GM23338 (cell line): Measurements from ENCODE around the gene FMO1. TPM values are rescaled to one million over a fixed set of nuclear protein-coding genes. Genes with fewer than 3 reads are reported as not detected.

Experiments
- ATAC-seq: fragments of 200-7000 bp; cut with Tn5 transposase; 3 replicates; pipeline ENCODE4 v1.9.1; 2020
- DNase-seq: peaks from one replicate; pipeline ENCODE4 v3.0.0-alpha.2; 2015; ENCODE audit warnings: low spot score
- H2AFZ ChIP-seq: fragments of 200-600 bp; sonication (generic); 2 replicates; pipeline ENCODE4 v1.8.0; 2016; ENCODE audit warnings: antibody characterized with exemption, mild to moderate bottlenecking, moderate library complexity
- H3F3A ChIP-seq: fragments of 200-600 bp; sonication (generic); replicated peaks from 2 replicates; pipeline ENCODE4 v1.8.0; 2017; ENCODE audit warnings: antibody characterized with exemption, mixed run types, low read depth
- H3K27ac ChIP-seq: fragments of 200-600 bp; sonication (generic); 2 replicates; pipeline ENCODE4 v1.6.1; 2016; ENCODE audit warnings: low read depth
- H3K27me3 ChIP-seq: fragments of 200-600 bp; sonication (generic); 2 replicates; pipeline ENCODE4 v1.8.0; 2016; ENCODE audit warnings: mild to moderate bottlenecking, mixed run types, moderate library complexity; ENCODE audit not compliant: insufficient read depth
- H3K36me3 ChIP-seq: fragments of 200-600 bp; sonication (generic); 2 replicates; pipeline ENCODE4 v1.8.0; 2016; ENCODE audit warnings: mild to moderate bottlenecking; ENCODE audit not compliant: insufficient read depth
- H3K4me1 ChIP-seq: fragments of 200-600 bp; sonication (generic); 2 replicates; pipeline ENCODE4 v1.8.0; 2016; ENCODE audit warnings: mild to moderate bottlenecking, moderate library complexity; ENCODE audit not compliant: insufficient read depth
- H3K4me2 ChIP-seq: fragments of 200-600 bp; sonication (generic); 2 replicates; pipeline ENCODE4 v1.7.1; 2017; ENCODE audit warnings: mixed run types
- H3K4me3 ChIP-seq: fragments of 200-600 bp; sonication (generic); 2 replicates; pipeline ENCODE4 v1.6.1; 2016; ENCODE audit warnings: mixed run types
- H3K79me2 ChIP-seq: fragments of 200-600 bp; sonication (generic); replicated peaks from 2 replicates; pipeline ENCODE4 v1.8.0; 2017; ENCODE audit warnings: mild to moderate bottlenecking; ENCODE audit not compliant: insufficient read depth
- H3K9me2 ChIP-seq: fragments of 200-600 bp; sonication (generic); 2 replicates; pipeline ENCODE4 v1.8.0; 2017; ENCODE audit not compliant: insufficient read depth
- H4K20me1 ChIP-seq: fragments of 200-600 bp; sonication (generic); replicated peaks from 2 replicates; pipeline ENCODE4 v1.8.0; 2017; ENCODE audit warnings: mild to moderate bottlenecking; ENCODE audit not compliant: insufficient read depth
- H3K27ac Mint-ChIP-seq: 2 replicates; pipeline ENCODE4 v1.8.0; 2020; ENCODE audit warnings: inconsistent platforms, mild to moderate bottlenecking, moderate library complexity, mixed read lengths
- H3K27me3 Mint-ChIP-seq: 3 replicates; pipeline ENCODE4 v1.8.0; 2022; ENCODE audit warnings: low read depth, mild to moderate bottlenecking, moderate library complexity, mixed read lengths, inconsistent platforms; ENCODE audit not compliant: insufficient read depth, poor library complexity
- H3K36me3 Mint-ChIP-seq: 3 replicates; pipeline ENCODE4 v1.8.0; 2021; ENCODE audit warnings: low read depth, mild to moderate bottlenecking, inconsistent platforms, moderate library complexity, mixed read lengths
- H3K4me1 Mint-ChIP-seq: 3 replicates; pipeline ENCODE4 v1.8.0; 2020; ENCODE audit warnings: mild to moderate bottlenecking, inconsistent platforms, mixed read lengths
- H3K4me3 Mint-ChIP-seq: 3 replicates; pipeline ENCODE4 v1.8.0; 2021; ENCODE audit warnings: moderate library complexity, mild to moderate bottlenecking, inconsistent platforms, mixed read lengths
- H3K9me3 Mint-ChIP-seq: 3 replicates; pipeline ENCODE4 v1.8.0; 2020; ENCODE audit warnings: moderate library complexity, mild to moderate bottlenecking, inconsistent platforms, mixed read lengths
- CTCF ChIP-seq, 2 experiments: fragments of 200-600 bp in 1 of 2; sonication (generic) in 1 of 2; conservative IDR thresholded peaks; 2 replicates each; pipeline versions ENCODE4 v1.5.1 to v1.6.1; 2016 to 2017; ENCODE audit warnings: antibody characterized with exemption in 2 of 2, low read depth in 2 of 2, mild to moderate bottlenecking in 2 of 2, moderate library complexity in 1 of 2
- EZH2 ChIP-seq: fragments of 200-600 bp; sonication (generic); IDR thresholded peaks from one replicate; pipeline ENCODE4 v1.8.0; 2017; ENCODE audit warnings: antibody characterized with exemption, mild to moderate bottlenecking, low read depth; ENCODE audit not compliant: unreplicated experiment
- EZH2phosphoT487 ChIP-seq: fragments of 200-600 bp; sonication (generic); IDR thresholded peaks from one replicate; pipeline ENCODE4 v1.8.1; 2018; ENCODE audit warnings: antibody characterized with exemption; ENCODE audit not compliant: unreplicated experiment
- JUNB ChIP-seq: IDR thresholded peaks from one replicate; pipeline ENCODE4 v1.6.1; 2016; ENCODE audit warnings: antibody characterized with exemption; ENCODE audit not compliant: unreplicated experiment
- NANOG ChIP-seq: IDR thresholded peaks from 2 replicates; pipeline ENCODE4 v1.6.1; 2016; ENCODE audit warnings: antibody characterized with exemption, borderline replicate concordance
- REST ChIP-seq: IDR thresholded peaks from one replicate; pipeline ENCODE4 v1.6.1; 2018; ENCODE audit warnings: antibody characterized with exemption; ENCODE audit not compliant: unreplicated experiment
- STAT1 ChIP-seq: IDR thresholded peaks from one replicate; pipeline ENCODE4 v1.6.1; 2016; ENCODE audit warnings: antibody characterized with exemption; ENCODE audit not compliant: unreplicated experiment
- ZNF114 ChIP-seq: fragments of 250-450 bp; sonication (Bioruptor Pico); IDR thresholded peaks from 2 replicates; pipeline ENCODE4 v1.5.0; 2020; ENCODE audit warnings: mild to moderate bottlenecking, moderate library complexity
- polyA plus RNA-seq: library from polyadenylated mRNA; unstranded; fragments of >200 nt; fragmentation: Nextera tagmentation; extraction: Ambion mirVana; gene quantifications from 2 replicates; pipeline ENCODE4 v1.2.1, GENCODE V29; 2016
- total RNA-seq: library from RNA; depleted of rRNA; stranded (reverse); fragments of >200 nt; shearing (Covaris generic); gene quantifications from 2 replicates; pipeline ENCODE4 v1.2.3, GENCODE V29; 2014

FMO1 gene
- total and polyA plus RNA-seq, 2 experiments from 2014 or later = 0.19 TPM; not detected in 1

DNA sequence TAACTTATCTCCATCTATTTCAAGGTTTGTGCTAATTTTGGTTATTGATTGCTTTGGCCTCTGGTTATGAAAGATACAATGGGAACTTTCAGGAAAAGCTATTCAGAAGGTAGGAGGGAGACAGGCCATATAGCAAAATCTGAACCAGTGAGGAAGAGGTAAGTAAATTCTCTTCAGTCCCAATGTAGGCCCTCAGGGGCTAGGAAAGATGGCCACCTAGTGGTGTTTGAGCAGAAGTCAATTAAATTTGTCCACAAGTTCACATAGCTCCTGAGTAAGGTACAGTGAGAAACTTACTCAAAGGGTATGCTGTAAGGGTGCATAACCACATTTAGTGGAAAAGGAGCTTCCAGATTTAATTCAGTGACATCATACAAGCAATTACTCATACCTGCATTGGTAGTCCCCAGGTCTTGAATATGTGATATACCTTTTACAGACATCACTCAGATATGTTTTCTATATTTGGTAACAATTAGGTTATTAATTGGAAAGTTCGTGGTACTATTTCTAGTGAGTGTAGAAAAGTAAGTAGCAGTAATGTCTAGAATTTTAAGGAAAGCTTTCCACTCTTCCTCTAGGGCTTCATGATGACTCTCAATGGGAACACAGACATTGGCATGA is 21.4 kb upstream of the FMO1 start:
- Mint-ChIP-seq H3K27me3 (peaks cover 3% of the 10 kb centered on the region), H3K27ac (no peak overlapping the region), H3K4me3 (no peak overlapping the region), H3K36me3 (no peaks in the 10 kb centered on the region), H3K4me1 (peaks cover 26% of the 10 kb centered on the region), H3K9me3 (no peaks in the 10 kb centered on the region; the same call in 2 of the 3 replicates)
- no peak overlapping the region for H3K4me2 ChIP-seq
- H3F3A ChIP-seq = no peaks in the 10 kb centered on the region
- H3K9me2 ChIP-seq = no peaks in the 10 kb centered on the region
- H3K79me2 ChIP-seq = no peaks in the 10 kb centered on the region
- no peak overlapping the region for H3K4me3 ChIP-seq
- peaks cover 22% of the 10 kb centered on the region for H3K4me1 ChIP-seq
- DNase-seq (peak; percentile 91), ATAC-seq (peak; percentile 97)
- H3K36me3 ChIP-seq = no peaks in the 10 kb centered on the region
- H3K27ac ChIP-seq = no peak overlapping the region
- H3K27me3 ChIP-seq = no peaks in the 10 kb centered on the region
- no peak overlapping the region for H2AFZ ChIP-seq
- H4K20me1 ChIP-seq = no peaks in the 10 kb centered on the region
- TF ChIP-seq EZH2phosphoT487 = no peak
- TF ChIP-seq CTCF (conservative IDR thresholded peaks at IDR 0.05; ENCODE audit: low read depth in 2 of 2) = peak; percentile 87 to 98

- H3K9me2 ChIP-seq = no peaks in the 10 kb centered on the region
- H3K27ac ChIP-seq = no peak overlapping the region
- no peaks in the 10 kb centered on the region for H3K36me3 ChIP-seq
- DNase-seq (no peak), ATAC-seq (no peak)
- H3K4me1 ChIP-seq = no peaks in the 10 kb centered on the region
- peaks cover 3% of the 10 kb centered on the region for H3K27me3 Mint-ChIP-seq
- no peaks in the 10 kb centered on the region for H3F3A ChIP-seq
- no peak overlapping the region for H2AFZ ChIP-seq
- H3K4me3 ChIP-seq = no peak overlapping the region
- no peaks in the 10 kb centered on the region for H3K4me1 Mint-ChIP-seq
- H3K36me3 Mint-ChIP-seq = no peaks in the 10 kb centered on the region; the same call in 2 of the 3 replicates
- H3K4me2 ChIP-seq = no peak overlapping the region
- no peak overlapping the region for H3K27ac Mint-ChIP-seq
- no peaks in the 10 kb centered on the region for H3K27me3 ChIP-seq
- H3K79me2 ChIP-seq = no peaks in the 10 kb centered on the region
- H3K9me3 Mint-ChIP-seq = peaks cover 5% of the 10 kb centered on the region; the same call in 1 of the 3 replicates
- no peak overlapping the region for H3K4me3 Mint-ChIP-seq
- no peaks in the 10 kb centered on the region for H4K20me1 ChIP-seq
- TF ChIP-seq JUNB = no peak
- TF ChIP-seq STAT1 = no peak
- no peak for TF ChIP-seq EZH2
- TF ChIP-seq ZNF114 (CRISPR knock-in tag) = no peak
- no peak for TF ChIP-seq NANOG
- TF ChIP-seq CTCF (conservative IDR thresholded peaks at IDR 0.05; ENCODE audit: low read depth in 2 of 2) = no peak
- TF ChIP-seq REST = no peak
Observed at GRCh38 chr1:171231326-171231725, 17.0 kb upstream of the FMO1 start.
